ENCODE results near the gene DKK2.

- no peak for TF ChIP-seq EP300 (IDR thresholded peaks at IDR 0.05; ENCODE audit: borderline replicate concordance)
- TF ChIP-seq NFIC (IDR thresholded peaks at IDR 0.05), result no peak
- no peak for TF ChIP-seq YY1 (IDR thresholded peaks at IDR 0.05; ENCODE audit: low read depth)
- no peak for TF ChIP-seq REST (IDR thresholded peaks at IDR 0.05; ENCODE audit: low read depth)
- TF ChIP-seq EGR1 (IDR thresholded peaks at IDR 0.05), result no peak
- TF ChIP-seq RAD21 (IDR thresholded peaks at IDR 0.05; ENCODE audit: low read depth), result no peak
- TF ChIP-seq TAF1 (IDR thresholded peaks at IDR 0.05; ENCODE audit: low read depth), result no peak
- no peak for TF ChIP-seq TCF12 (IDR thresholded peaks at IDR 0.05; ENCODE audit: low read depth)
- no peak for TF ChIP-seq TEAD4 (IDR thresholded peaks at IDR 0.05)
- no peak for TF ChIP-seq MAX (IDR thresholded peaks at IDR 0.05)
- TF ChIP-seq CREB1 (IDR thresholded peaks at IDR 0.05; ENCODE audit: low read depth), result no peak
Measured at GRCh38 chr4:107008115-107008514, 28.0 kb downstream of the DKK2 start.

Measured in Ishikawa (cell line).